Osteoblast (primary cell): ENCODE data around the gene EFCAB6. TPM values are rescaled to one million over a fixed set of nuclear protein-coding genes. Genes with fewer than 3 reads are reported as not detected.
A peak's percentile ranks its signal among the peaks of the same experiment; 100 is the strongest.

Experiments
- DNase-seq: peaks from one replicate; pipeline ENCODE4 v3.0.0; 2011; ENCODE audit warnings: low spot score, mixed read lengths; ENCODE audit not compliant: insufficient read length; ENCODE audit errors: missing footprints
- H2AFZ ChIP-seq: 2 replicates; pipeline ENCODE4 v1.6.0; 2011; ENCODE audit warnings: mild to moderate bottlenecking, low read length
- H3K27ac ChIP-seq: 2 replicates; pipeline ENCODE4 v1.5.1; 2011; ENCODE audit warnings: mild to moderate bottlenecking, low read depth, low read length, moderate library complexity
- H3K27me3 ChIP-seq: 2 replicates; pipeline ENCODE4 v1.6.0; 2012; ENCODE audit warnings: mild to moderate bottlenecking, control low read depth, inconsistent platforms, low read length, moderate library complexity; ENCODE audit not compliant: insufficient read depth
- H3K36me3 ChIP-seq: 2 replicates; pipeline ENCODE4 v1.5.1; 2011; ENCODE audit warnings: mild to moderate bottlenecking, low read length, control low read depth, moderate library complexity; ENCODE audit not compliant: insufficient read depth
- H3K4me1 ChIP-seq: 2 replicates; pipeline ENCODE4 v1.5.1; 2011; ENCODE audit warnings: mild to moderate bottlenecking, low read length, control low read depth, moderate library complexity; ENCODE audit not compliant: insufficient read depth
- H3K4me2 ChIP-seq: 2 replicates; pipeline ENCODE4 v1.6.0; 2011; ENCODE audit warnings: mild to moderate bottlenecking, low read length; ENCODE audit not compliant: insufficient read depth
- H3K4me3 ChIP-seq: fragments of 200-600 bp; sonication (generic); 3 replicates; pipeline ENCODE4 v1.5.1; 2012; ENCODE audit warnings: mild to moderate bottlenecking, low read length, inconsistent platforms; ENCODE audit not compliant: insufficient read depth
- H3K79me2 ChIP-seq: 2 replicates; pipeline ENCODE4 v1.6.0; 2012; ENCODE audit warnings: mild to moderate bottlenecking, low read length, control low read depth, inconsistent platforms; ENCODE audit not compliant: insufficient read depth
- H3K9me3 ChIP-seq: 2 replicates; pipeline ENCODE4 v1.5.1; 2011; ENCODE audit warnings: low read depth, low read length, control low read depth
- H4K20me1 ChIP-seq: 2 replicates; pipeline ENCODE4 v1.6.0; 2012; ENCODE audit warnings: mild to moderate bottlenecking, low read length, control low read depth; ENCODE audit not compliant: insufficient read depth
- CTCF ChIP-seq: IDR thresholded peaks from 2 replicates; pipeline ENCODE4 v1.5.1; 2011; ENCODE audit warnings: mild to moderate bottlenecking, low read depth, low read length, moderate library complexity; ENCODE audit errors: extremely low read depth
- total RNA-seq: library from RNA; depleted of rRNA; stranded (reverse); fragments of >200 nt; gene quantifications from 2 replicates; pipeline ENCODE4 v1.2.3, GENCODE V29; 2012

Gene EFCAB6
- total RNA-seq, 1 donor: 1.8 TPM

- Histone ChIP-seq H4K20me1 (no peaks in the 10 kb centered on the region), H3K4me2 (no peak overlapping the region), H2AFZ (no peak overlapping the region), H3K27ac (no peak overlapping the region), H3K9me3 (peaks cover 3% of the 10 kb centered on the region), H3K27me3 (no peaks in the 10 kb centered on the region), H3K4me1 (no peaks in the 10 kb centered on the region), H3K4me3 (no peak overlapping the region), H3K36me3 (no peaks in the 10 kb centered on the region), H3K79me2 (no peaks in the 10 kb centered on the region)
- DNase-seq: no peak
- TF ChIP-seq CTCF: no peak
These were observed 308.0 kb downstream of the EFCAB6 start for GRCh38 chr22:43504068-43504467.

- H3K4me2 ChIP-seq: no peak overlapping the region
- peak; percentile 66 for DNase-seq
- no peak overlapping the region for H3K27ac ChIP-seq
- H3K79me2 ChIP-seq: no peaks in the 10 kb centered on the region
- H3K4me3 ChIP-seq: no peak overlapping the region
- no peak for TF ChIP-seq CTCF
- no peak overlapping the region for H2AFZ ChIP-seq
- peaks cover 3% of the 10 kb centered on the region for H3K9me3 ChIP-seq
- no peaks in the 10 kb centered on the region for H3K36me3 ChIP-seq
- no peaks in the 10 kb centered on the region for H3K4me1 ChIP-seq
- H3K27me3 ChIP-seq: no peaks in the 10 kb centered on the region
- no peaks in the 10 kb centered on the region for H4K20me1 ChIP-seq
These were observed 309.7 kb downstream of the EFCAB6 start for GRCh38 chr22:43502306-43502874.

GRCh38 chr22:43501878-43502277 lies 310.2 kb downstream of the EFCAB6 start:
- H3K9me3 ChIP-seq: peaks cover 3% of the 10 kb centered on the region
- DNase-seq: peak; percentile 50

More at GRCh38 chr22:43501878-43502277, 310.2 kb downstream of the EFCAB6 start:
- no peaks in the 10 kb centered on the region for H3K36me3 ChIP-seq
- H3K4me2 ChIP-seq: no peak overlapping the region
- no peak overlapping the region for H3K27ac ChIP-seq
- H3K4me1 ChIP-seq: no peaks in the 10 kb centered on the region
- H3K79me2 ChIP-seq: no peaks in the 10 kb centered on the region
- H2AFZ ChIP-seq: no peak overlapping the region
- no peaks in the 10 kb centered on the region for H4K20me1 ChIP-seq
- H3K4me3 ChIP-seq: no peak overlapping the region
- no peaks in the 10 kb centered on the region for H3K27me3 ChIP-seq
- no peak for TF ChIP-seq CTCF
